Gastroesophageal sphincter (tissue), 3 donors: Measurements from ENCODE around the gene KIF26B.

ENCODE experiments used
- CTCF ChIP-seq, 4 experiments: fragments of 200-600 bp in 2 of 4; fragments of 450-650 bp in 2 of 4; sonication (generic) in 1 of 4; IDR thresholded peaks; one replicate each; pipeline ENCODE4 v1.5.1; 2017 to 2019; ENCODE audit warnings: antibody characterized with exemption in 4 of 4, mild to moderate bottlenecking in 2 of 4, moderate library complexity in 2 of 4
- EP300 ChIP-seq: sonication (generic); formaldehyde crosslinking; IDR thresholded peaks from one replicate; pipeline ENCODE4 v1.6.1; 2017; ENCODE audit warnings: antibody characterized with exemption, mild to moderate bottlenecking
- POLR2A ChIP-seq, 2 donors: fragments of 450-650 bp; IDR thresholded peaks; one replicate each; pipeline ENCODE4 v1.6.1; 2017; ENCODE audit warnings: antibody characterized with exemption in 2 of 2, mild to moderate bottlenecking in 2 of 2, moderate library complexity in 1 of 2
- POLR2AphosphoS5 ChIP-seq: sonication (generic); formaldehyde crosslinking; IDR thresholded peaks from one replicate; pipeline ENCODE4 v1.6.1; 2017; ENCODE audit warnings: antibody characterized with exemption

- no peak for TF ChIP-seq CTCF (IDR thresholded peaks at IDR 0.05)
- no peak for TF ChIP-seq POLR2A (IDR thresholded peaks at IDR 0.05)
- no peak for TF ChIP-seq POLR2AphosphoS5
- no peak for TF ChIP-seq EP300
Measured at GRCh38 chr1:245248231-245248731, 93.5 kb downstream of the KIF26B start.
